ENCODE results near the gene NR2F2.

Gene NR2F2

DNA sequence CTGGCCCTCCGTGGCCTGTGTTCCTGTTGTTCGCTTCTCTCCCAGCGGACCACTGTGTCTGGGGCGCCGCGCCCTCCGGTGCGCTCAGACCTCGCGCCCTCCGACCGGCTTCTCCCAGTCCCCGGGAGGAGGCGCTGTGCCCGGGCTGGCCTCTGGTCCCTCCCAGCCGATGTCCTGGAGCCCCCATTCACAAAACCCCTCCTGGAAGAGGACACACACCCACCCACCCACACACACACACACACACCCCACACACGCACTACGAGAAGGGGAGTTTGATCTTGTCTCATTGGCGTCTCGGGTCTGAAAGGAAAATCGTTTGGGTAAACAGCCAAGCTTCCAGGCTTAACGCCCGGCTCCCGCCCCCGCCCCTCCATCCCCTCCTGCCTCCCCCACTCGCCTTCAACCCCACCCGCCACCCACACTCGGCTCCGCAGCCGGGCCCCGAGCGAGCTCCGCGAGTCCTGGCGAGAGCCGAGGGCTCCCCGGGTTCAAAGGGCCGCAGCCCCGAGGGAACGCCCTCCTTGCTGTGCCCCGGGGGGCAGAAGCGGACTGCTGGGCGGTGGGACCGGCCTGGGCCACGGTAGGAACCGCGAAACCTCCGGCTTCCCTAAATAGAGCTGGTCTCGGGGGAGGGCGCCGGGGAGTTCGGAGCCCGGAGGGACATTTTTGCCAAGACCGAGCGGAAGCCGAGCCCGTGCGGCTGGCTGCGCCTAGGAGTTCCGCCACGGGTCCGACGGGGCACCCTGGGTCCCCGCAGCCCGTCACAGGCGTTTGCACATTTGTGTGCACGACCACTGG is 23.6 kb downstream of the NR2F2 start:
- peak; percentile 59 for DNase-seq (ENCODE audit: low read depth)

DNA sequence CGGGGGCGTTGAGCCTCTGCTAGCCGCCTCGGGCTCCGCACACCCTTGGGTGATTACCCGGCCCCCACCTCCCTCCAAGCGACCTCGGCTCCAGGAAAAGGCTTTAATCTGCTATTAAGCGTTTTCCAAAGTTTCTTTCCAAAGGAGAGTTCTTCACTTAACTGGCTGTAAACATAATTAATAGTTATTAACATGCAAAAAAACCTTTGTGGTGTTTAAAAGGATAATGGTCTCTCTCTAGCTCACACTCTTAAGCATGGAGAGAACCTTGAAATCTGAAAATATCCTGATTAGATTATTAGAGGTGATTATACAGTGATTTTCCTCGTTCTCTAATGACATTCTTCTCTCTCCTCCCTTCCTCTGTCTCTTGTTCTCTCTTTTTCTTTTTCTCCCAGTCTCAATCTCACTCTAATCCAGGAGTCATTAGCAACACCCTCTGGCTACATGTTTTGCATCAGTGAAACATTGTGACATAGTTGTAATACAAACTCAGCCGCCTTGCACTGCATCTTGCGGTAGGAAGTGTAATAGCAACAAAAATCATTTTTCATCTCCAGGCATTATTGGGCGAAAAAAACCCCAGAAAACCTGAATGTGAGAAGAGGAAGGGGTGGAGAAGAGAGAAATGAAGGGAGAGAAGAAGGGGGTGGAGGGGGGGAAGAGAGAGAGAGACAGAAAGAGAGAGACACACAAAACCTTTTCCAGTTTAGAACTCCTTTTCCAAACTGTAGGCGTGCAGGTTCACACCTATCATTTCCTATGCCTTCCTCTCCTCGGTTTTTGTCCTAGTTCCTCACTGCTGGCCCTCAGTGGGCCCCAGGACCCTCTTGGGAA is 24.4 kb downstream of the NR2F2 start:
- DNase-seq (ENCODE audit: low read depth) = peak; percentile 71

DNA sequence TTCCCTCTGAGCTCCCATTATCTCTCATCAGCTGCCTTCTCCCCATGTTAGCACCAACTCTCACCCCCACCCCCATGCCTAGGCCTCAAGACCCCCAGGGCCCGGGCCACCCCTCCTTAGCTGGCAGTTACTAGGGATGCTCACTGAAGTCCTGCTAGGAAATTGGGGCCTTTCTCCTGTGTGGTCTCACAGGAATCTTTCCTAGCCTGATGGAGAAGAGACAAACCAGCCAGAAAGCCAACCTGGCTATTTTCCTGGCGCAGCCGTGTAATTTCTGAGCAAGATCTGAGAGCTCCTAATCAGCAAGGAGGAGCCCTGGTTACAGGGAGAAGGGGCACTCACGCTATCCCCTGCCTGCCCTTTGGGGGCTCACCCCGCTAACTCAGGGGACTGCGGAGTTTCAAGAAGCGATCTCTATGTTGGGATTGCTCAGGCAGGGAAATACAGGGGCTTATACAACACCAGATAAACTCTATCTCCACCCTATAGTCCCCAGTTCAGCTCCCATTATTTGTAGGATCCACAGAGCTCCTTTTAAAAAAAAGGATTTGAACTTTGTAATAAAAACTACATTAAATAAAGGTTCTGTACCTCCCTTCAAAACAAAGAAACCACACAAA is 25.2 kb downstream of the NR2F2 start:
- DNase-seq (ENCODE audit: low read depth) = no peak

DNA sequence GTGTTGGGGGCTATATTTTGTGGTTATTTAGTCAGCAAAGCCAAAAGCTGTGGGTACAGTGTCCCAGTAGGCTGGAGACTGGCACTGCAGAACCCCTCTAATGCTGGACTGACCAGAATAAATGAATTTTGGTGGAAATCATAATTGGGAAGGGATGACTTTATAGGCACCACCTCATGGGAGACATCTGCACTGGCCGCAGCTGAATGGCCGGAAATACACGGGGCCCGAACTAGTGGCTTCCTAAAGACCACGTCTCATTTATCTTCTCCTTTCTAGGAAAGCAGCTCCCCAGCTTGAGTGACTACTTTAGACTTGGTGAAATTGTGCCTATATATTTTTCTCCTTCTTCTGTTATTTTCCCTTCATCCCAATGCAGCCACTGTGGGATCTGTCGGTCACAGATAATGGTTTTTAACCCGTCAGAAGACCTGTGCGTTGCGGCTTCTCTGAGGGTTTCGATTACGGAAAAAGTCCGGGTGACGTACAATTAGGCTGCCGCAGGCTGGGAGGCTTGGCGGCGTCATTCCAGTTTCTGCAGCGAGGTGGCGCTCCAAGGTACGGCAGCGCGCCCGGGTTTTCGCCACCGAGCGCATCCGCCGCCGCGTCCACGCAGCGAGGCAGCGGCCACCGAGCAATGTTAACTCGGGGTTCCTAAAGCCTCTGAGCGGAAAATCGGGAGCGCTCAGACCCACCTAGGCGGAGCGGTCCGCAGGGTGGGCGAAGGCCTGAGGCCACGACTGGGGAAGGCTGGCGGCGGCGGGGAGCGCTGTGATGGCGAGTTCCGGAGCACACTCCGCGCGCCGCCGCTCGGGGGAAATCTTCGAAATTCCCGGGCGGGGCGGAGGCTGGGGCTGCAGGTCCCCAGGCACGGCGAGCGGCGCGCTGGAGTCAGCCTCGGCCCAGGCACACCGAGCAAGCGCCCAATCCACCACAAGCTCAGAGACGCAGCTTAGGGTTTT is 26.3 kb downstream of the NR2F2 start:
- peak; percentile 81 for DNase-seq (ENCODE audit: low read depth)

DNA sequence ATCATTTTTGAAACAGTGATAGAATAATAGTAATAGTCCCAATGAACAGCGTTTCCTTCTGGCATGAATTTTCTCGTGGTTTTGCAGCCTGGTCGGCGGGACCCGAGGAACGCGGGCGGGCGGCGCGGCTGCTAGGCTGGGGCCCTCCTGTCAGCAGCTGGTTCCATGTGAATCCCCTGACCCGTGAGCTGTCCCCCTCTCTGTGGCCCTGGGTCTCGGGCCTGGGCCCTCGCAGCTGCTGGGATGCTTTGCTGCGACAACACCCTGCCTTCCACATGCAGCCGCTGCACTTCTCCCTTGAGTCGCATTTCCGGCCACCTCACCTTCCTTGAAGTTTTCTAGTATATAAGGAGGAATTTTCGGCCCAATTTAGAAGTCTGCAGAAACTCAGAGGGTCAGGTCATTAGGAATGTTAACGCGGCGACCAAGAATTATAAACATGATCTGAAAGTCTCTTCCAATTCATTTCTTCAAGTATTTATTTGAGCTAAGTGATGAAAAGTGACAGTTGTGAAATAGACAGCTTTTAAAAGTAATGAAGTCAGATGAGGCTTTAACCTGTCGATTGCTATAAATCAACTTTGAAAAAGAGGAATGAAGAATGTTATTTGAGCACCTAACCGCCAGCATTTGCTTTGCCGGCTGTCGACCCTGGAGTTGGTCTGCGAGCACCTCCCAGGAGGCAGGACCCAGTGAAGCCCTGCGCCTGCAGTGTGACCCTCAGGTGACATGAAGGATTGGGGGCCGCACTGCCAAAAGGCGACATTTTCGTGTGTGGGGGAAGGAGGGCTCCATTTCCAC is 27.7 kb downstream of the NR2F2 start:
- no peak for DNase-seq (ENCODE audit: low read depth)

DNA sequence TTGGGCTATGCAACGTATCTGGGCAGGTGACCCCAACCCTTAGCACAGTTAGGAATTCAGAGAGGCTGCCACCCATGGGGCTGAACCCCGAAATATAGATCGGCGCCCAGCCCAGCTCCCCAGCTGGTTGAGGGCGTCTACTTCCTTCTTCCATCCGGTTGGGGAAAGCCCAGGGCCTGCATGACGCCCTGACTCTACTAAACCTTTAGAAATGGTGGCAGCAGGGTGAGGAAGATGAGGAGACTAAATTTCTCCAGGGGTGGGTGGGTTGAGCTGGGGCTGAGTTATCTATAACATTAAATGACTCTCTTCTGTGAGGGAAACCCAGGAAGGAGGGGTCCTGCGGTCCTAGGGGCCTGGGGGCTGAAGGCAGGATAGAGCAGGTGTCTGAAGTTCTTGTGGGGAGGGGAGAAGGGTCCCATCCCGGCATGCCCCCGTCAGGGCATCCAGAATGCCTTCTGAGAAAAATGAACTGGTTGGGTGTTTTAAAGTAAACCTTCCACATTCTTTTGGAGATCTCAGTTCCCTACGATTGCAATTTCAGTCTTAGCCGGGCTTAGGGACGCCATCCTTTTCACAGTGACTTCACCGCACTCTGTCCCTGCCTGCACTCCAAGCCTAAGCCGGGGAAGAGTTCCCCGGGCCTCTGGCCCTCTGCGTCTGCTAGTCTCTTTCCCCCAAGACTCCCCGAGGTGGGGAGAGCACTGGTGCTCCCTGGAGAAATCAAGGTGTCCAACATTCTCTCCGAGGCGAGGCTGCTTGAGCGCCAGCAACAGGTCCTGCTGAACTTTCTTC is 28.5 kb downstream of the NR2F2 start:
- DNase-seq (ENCODE audit: low read depth) = no peak

DNA sequence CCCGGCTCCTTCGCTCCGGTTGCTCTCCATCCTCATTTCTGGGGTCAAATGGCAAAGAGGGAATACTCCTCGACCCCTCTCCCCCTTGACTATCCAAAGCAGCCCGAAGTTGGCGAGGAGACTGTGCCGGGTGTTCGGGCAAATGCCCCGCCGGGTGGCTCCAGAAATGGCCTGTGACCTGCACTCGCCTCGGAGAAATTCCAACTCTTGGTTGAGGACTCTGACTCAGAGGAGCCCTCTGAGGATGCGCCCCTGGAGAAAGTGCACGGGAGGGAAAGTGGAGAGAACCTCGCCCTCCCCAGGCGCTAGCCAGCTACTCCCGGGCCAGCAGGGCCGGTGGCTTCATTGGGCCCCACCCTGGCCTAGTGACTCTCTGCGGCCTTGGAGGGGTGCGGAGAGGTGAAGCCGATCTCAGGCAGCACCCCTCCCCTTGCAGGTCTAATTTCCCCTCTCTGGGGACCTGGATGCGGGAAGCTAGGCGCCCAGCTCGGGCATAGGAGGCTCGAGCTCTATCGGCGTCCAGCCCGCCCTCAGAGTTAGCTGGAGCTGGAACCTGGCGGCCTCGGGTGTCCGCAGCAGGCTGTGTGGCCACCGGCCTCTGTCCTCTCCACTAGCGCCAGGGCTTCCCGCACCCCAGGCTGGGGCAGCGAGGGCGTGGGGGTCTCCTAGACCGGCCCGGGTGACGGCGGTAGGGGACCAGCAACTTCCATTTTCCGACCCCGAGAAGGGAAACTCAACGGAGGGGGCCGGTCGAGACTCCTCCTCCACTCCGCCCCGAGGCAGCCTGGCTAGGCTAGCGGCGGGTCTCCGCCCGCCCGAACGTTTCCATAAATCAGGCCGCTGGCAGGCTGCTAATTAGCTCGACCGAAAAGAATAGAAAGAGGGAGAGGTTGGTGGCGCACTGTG is 29.4 kb downstream of the NR2F2 start:
- DNase-seq (ENCODE audit: low read depth) = peak; percentile 71

DNA sequence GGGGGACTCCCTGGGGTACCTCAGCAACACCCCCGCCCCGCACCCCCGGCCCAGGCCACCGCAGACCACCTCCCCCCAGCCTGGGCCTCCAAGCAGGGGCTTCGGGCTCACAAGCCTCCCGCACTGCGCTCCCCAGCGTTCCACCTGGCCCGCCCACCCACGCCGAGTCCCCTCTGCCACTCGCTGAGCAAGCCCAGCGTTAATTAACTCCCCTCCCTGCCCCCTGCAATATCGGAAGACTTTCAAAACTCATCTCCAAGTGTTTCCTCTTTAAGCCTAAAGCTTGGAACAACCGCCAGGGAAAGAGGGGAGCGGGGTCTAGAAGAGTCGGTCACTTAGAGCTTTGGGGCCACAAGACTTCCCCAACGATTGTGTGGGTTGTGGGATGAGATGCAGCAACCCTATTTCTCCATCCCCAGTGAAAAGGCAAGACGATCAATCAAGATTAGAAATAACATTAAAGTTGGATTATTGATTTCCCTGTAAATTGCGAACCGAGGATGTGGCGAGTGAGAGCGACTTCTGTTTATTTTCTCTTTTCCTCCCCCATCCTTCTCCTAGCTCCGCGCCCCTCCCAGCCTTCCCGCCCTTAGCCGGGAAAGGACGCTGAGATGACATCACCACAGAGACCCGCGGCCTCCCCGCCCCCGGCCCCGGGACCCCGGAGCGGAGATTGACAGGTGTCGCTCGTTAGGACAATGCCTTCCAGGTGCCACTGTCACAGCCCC is 30.2 kb downstream of the NR2F2 start:
- no peak for DNase-seq (ENCODE audit: low read depth)

DNA sequence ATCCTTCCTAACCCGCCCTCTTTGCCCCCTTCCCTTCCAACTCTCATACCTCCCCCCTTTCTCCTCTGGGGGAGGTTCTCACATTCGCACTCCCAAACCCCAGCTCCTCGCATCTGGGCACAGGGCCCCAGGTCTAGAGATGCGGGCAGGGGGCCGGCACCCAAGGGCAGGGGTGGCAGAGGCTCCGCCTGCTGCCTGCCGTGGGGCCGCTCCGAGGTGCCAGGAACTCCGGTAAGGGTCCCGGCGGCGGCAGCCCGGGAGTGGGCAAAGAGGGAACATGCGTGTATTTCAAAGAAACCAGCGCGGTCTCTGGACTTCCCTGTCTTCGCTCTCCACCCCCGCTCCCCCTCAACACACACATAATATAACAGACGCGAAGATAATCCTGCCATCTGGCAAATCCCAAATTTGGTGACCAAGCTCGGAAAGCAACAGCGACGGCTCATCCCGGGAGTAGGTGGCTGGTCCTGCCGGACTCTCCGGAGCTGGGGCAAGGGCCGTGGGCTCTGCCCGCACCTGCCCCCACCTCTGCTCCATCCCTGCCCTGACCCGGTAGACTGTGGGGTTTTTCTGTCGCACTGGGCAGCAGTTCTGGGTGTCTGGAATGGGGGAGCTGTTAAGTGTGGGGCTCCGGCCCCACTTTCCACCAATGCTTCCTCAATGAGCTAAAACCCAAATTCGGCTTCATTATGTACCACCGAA is 31.0 kb downstream of the NR2F2 start:
- no peak for DNase-seq (ENCODE audit: low read depth)

DNA sequence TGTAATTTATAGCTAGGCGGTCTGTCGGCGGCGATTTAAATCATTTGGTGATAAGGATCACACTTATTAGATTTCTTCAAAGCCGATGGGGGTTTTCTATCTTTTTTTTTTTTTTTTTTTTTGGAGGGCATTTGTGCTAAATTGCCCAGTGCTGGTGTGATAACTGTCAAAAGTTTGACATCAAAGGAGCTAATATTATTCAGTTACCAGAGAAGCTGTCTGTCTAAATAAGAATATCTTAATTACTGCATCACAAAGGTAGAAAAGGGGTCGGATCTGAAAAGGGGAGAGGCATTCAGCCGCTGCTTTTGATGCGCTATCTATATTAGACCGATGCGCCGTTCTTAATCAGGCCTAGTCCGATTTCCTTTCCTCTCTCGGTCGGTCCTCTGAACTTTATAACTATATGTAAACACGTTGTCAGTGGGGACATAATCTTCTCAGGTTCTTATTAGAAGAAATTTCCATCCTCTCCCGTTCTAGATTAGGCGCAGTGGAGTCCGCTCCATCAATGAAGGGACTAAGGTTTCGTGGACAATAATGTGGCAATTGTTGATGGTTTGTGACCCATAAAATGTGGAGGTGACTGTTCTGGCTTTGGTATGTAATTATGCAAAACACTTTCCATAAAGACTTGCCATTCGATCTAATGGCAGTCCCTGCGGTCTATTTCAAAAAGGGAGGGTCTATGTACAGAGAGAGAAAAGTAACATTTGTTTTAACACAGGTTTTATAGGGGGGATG is 31.7 kb downstream of the NR2F2 start:
- no peak for DNase-seq (ENCODE audit: low read depth)

DNA sequence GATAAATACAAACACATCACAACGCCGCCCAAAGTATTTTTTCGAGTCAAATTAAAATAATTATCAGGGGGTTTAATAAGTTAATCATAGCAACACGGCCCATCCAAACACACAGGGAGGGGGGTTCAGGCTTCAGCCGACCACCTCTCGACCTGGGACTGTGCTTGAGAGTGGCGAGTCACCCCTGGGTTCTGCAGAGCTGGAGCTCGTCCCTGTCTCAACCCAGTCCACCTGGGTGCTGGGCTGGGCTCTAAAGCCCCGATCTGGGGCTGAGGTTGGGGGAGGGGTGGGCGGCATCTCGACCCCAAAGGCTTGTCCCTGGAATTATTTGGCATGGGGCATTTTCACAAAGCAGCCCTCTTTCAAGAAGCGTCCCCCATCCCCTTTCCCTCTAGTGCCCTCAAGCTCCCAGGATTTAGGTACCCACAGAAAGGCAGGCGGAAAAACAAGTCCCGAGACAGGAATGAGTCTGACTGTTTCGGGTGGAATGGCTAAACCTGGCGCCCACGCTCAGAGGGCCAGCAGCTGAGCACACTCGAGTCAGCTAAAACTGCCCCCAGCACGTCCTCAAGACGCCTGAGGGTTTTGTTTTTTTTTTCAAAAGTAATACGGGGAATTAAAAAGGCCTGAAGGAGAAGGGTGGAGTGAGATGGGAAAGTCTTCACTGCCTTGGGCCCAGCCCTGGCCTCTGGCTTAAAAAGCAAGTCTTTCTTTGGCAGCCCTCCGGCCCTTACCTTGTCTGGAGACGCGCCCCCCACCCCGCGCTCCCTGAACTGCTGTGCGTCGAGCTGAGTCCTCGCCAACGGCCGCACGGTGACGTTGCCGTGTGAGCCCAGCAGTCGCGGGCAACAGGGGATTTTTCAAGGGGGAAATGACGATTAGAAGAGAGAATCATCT is 32.5 kb downstream of the NR2F2 start:
- no peak for DNase-seq (ENCODE audit: low read depth)

DNA sequence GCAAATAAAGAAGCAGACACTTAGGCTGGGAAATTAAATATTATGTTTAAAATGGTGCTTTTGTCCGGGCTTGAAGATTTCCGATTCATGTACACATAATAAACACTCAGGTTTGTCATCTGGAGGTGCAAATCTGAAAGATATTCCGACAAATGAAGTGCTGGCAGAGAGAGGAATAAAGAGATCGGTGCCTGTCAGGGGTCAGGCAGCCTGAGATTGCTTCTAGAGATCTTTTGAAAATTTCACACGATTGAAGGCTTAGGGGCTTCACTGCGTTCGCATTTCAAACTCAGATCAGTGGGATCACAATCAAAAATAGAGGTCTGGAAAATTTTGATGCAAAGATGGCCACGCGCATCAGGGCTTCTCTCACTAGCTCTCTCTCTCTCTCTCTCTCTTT is 33.2 kb downstream of the NR2F2 start:
- DNase-seq (ENCODE audit: low read depth) = no peak

DNA sequence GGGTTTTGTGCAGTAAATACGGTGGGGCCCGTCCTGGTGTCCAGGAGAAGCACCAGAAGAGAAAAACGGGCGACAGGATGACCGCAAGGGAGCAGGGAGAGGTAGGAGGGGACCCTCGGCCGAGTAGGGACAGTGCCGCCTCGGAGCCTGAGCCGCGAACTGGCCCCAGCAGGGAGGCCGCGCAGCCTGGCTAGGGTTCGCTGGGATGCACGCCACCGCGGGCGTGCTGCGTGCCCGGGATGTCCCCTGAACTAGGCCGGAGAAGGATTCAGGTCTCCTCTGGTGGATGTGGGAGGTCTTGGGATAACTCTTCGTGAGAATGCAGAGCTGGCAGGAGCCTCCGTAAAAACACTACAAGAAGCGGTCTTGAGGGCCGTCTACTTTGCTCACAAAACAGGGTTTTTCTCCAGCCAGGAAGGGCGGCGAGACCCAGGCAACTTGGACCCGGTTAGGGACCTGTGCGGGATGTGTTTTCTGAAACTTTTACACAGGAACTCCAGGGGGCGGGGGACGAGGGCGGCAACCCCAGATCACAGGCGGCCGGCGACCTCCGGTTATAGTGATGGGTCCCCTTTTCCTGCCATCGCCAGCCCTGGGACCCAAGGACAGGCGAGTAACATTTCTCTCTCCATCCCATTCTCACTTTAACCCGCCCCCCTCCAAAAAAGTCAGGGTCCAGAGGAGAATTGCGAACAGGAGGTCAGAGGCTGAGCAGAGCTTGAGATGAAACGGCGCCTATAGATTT is 35.5 kb downstream of the NR2F2 start:
- DNase-seq (ENCODE audit: low read depth) = no peak

DNA sequence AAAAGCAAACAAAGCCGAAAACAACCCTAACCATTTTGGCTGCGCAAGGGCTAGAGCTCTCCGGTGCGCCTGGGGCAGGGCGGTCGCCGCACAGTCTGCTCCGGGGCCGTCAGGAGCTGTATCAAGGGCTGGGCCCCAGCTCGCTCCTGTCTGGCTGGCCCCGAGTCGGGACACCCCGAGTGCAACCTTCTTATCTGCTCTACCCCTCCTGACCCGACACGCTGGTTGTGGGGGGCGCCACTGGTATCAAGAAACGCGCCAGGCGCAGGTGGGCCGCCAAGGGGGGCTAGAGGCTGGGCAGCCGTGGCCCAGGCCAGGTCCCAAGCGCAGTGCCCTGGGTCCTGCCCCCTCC is 36.0 kb downstream of the NR2F2 start:
- DNase-seq (ENCODE audit: low read depth) = no peak
